ENCODE results near the gene DPF3. TPM values are rescaled to one million over a fixed set of nuclear protein-coding genes. Genes with fewer than 3 reads are reported as not detected.

Gene DPF3
- total and polyA plus RNA-seq, 2 of the 13 experiments (the other 11 are each of a cell fraction or from before 2014, with no cell fraction given): 0.09 to 0.60 TPM

GRCh38 chr14:72708222-72708621 is 185.7 kb downstream of the DPF3 start (continued):
- TF ChIP-seq AGO2 (optimal IDR thresholded peaks at IDR 0.05; ENCODE audit: low read depth, low read length) (no peak), PCBP2 (optimal IDR thresholded peaks at IDR 0.05; ENCODE audit: low read depth, low read length, poor library complexity, severe bottlenecking) (no peak)

- in situ Hi-C loops (cut with HindIII; ENCODE audit: extremely low pct_ligation_motif_present, low pct_unique_long_range_greater_than_20kb): no loop called here
- no TSS peak for BruUV-seq (replicated peaks)
- no peak for DNase-seq (ENCODE audit: low spot score)
- ChIA-PET POLR2A (no interaction called here), CTCF (ENCODE audit: low intra/inter-chr PET ratio, low total read pairs) (no interaction called here)
- no peak overlapping the region for H3K4me2 ChIP-seq (ENCODE audit: low read depth, low read length)
- no peaks in the 10 kb centered on the region for H3K4me1 ChIP-seq (ENCODE audit: insufficient read depth, low read length)
- intact Hi-C loops (cut with micrococcal nuclease; ENCODE audit: unreplicated experiment): no loop called here
- no peaks in the 10 kb centered on the region for H4K20me1 ChIP-seq (ENCODE audit: insufficient read depth, low read length)
- no peak overlapping the region for H3K9ac ChIP-seq (ENCODE audit: insufficient read depth, low read depth, low read length)
- ATAC-seq: no peak; the same call in 2 of the 3 replicates
- no peaks in the 10 kb centered on the region for H3K9me3 ChIP-seq (ENCODE audit: low read length)
- H2AFZ ChIP-seq (ENCODE audit: low read length): no peak overlapping the region
- no peak overlapping the region for H3K27ac ChIP-seq (ENCODE audit: extremely low read length, insufficient read depth, low read length)
- 74% methylated on average over 2 of the region's 2 CpGs for WGBS (ENCODE audit: low lambda C conversion rate)
- no peak overlapping the region for H3K4me3 ChIP-seq (replicated peaks in 1 of 3; ENCODE audit: insufficient read depth in 1 of 3, low read depth in 2 of 3, low read length in 3 of 3)
- FAIRE-seq: no peak
- H3K36me3 ChIP-seq (replicated peaks in 1 of 2; ENCODE audit: control insufficient read depth in 1 of 2, insufficient read depth in 2 of 2, low read length in 2 of 2): no peaks in the 10 kb centered on the region
- TF ChIP-seq THAP11 (CRISPR knock-in tag; IDR thresholded peaks at IDR 0.05) (no peak), NR0B2 (CRISPR knock-in tag; IDR thresholded peaks at IDR 0.05) (no peak), ZNF326 (CRISPR knock-in tag; IDR thresholded peaks at IDR 0.05; ENCODE audit: borderline replicate concordance) (no peak), ZBED4 (CRISPR knock-in tag; IDR thresholded peaks at IDR 0.05; ENCODE audit: borderline replicate concordance) (no peak)
- no peaks in the 10 kb centered on the region for H3K79me2 ChIP-seq (ENCODE audit: insufficient read depth, low read length)
- no peaks in the 10 kb centered on the region; a peak in 1 of 5 replicates for H3K27me3 ChIP-seq (ENCODE audit: control insufficient read depth in 1 of 2, insufficient read depth in 2 of 2, low read length in 2 of 2)
Observed at GRCh38 chr14:72706485-72706884, 187.4 kb downstream of the DPF3 start.
